ENCODE measurements around the gene ULK2.

- TF ChIP-seq CTCF (IDR thresholded peaks at IDR 0.05), result no peak
- no peak for TF ChIP-seq POLR2A (IDR thresholded peaks at IDR 0.05)
- TF ChIP-seq POLR2AphosphoS5 (IDR thresholded peaks at IDR 0.05), result no peak
These were observed 2.7 kb downstream of the ULK2 start for GRCh38 chr17:19865021-19865420.
